MCF 10A (cell line): ENCODE measurements around the gene DNM2. TPM values are rescaled to one million over a fixed set of nuclear protein-coding genes. Genes with fewer than 3 reads are reported as not detected.
A peak's percentile ranks its signal among the peaks of the same experiment; 100 is the strongest.
"Not testable (repeated sequence)": the region's sequence is repeated elsewhere in the genome, so short reads cannot be mapped to it uniquely, and the experiment has no call there.

Experiments used
- BruUV-seq: library from RNA; stranded (reverse); fragments of 400-500 nt; replicated peaks from 2 replicates; lab custom pipeline; 2021; lab: Mats Ljungman, UMichigan
- CTCF ChIA-PET: fragments of 300-600 bp; sonication (Branson Sonifier 250); formaldehyde crosslinking; extraction: SDS; loops from one replicate; lab custom pipeline; 2021; ENCODE audit warnings: antibody characterized with exemption, inconsistent platforms; lab: Yijun Ruan, JAX
- POLR2A ChIA-PET: fragments of 300-600, 350-650 bp; sonication (Branson Sonifier 250); formaldehyde crosslinking; extraction: SDS; loops from one replicate; lab custom pipeline; 2020; ENCODE audit warnings: antibody characterized with exemption, inconsistent platforms; lab: Yijun Ruan, JAX
- DNase-seq: peaks from one replicate; pipeline ENCODE4 v3.0.0-alpha.2; 2018; ENCODE audit not compliant: unreplicated experiment
- H3K27ac Mint-ChIP-seq: one replicate; pipeline ENCODE4 v1.8.0; 2022; ENCODE audit warnings: mild to moderate bottlenecking, low read depth, mixed read lengths; ENCODE audit not compliant: unreplicated experiment
- H3K27me3 Mint-ChIP-seq: one replicate; pipeline ENCODE4 v1.8.0; 2022; ENCODE audit warnings: mixed read lengths; ENCODE audit not compliant: insufficient read depth, unreplicated experiment
- H3K36me3 Mint-ChIP-seq: one replicate; pipeline ENCODE4 v1.8.0; 2022; ENCODE audit warnings: mild to moderate bottlenecking, moderate library complexity, mixed read lengths; ENCODE audit not compliant: insufficient read depth, unreplicated experiment
- H3K4me1 Mint-ChIP-seq: one replicate; pipeline ENCODE4 v1.8.0; 2022; ENCODE audit warnings: mixed read lengths; ENCODE audit not compliant: insufficient read depth, unreplicated experiment
- H3K4me3 Mint-ChIP-seq: one replicate; pipeline ENCODE4 v1.8.0; 2022; ENCODE audit warnings: mild to moderate bottlenecking, moderate library complexity, mixed read lengths; ENCODE audit not compliant: unreplicated experiment
- H3K9me3 Mint-ChIP-seq: one replicate; pipeline ENCODE4 v1.8.0; 2022; ENCODE audit warnings: mixed read lengths; ENCODE audit not compliant: unreplicated experiment
- CTCF ChIP-seq: fragments of 200-600 bp; IDR thresholded peaks from one replicate; pipeline ENCODE4 v1.8.0; 2022; ENCODE audit warnings: antibody characterized with exemption, mild to moderate bottlenecking; ENCODE audit not compliant: unreplicated experiment
- intact Hi-C: fragments of 100-400 bp; cut with micrococcal nuclease; formaldehyde crosslinking; loops from 2 replicates; pipeline ENCODE4 v1.14.1; 2022
- total RNA-seq: library from RNA; stranded (reverse); gene quantifications from 2 replicates; pipeline ENCODE4 v1.2.3, GENCODE V29; 2022

Gene DNM2
- total RNA-seq, 1 experiment from 2014 or later: 114 TPM

DNA sequence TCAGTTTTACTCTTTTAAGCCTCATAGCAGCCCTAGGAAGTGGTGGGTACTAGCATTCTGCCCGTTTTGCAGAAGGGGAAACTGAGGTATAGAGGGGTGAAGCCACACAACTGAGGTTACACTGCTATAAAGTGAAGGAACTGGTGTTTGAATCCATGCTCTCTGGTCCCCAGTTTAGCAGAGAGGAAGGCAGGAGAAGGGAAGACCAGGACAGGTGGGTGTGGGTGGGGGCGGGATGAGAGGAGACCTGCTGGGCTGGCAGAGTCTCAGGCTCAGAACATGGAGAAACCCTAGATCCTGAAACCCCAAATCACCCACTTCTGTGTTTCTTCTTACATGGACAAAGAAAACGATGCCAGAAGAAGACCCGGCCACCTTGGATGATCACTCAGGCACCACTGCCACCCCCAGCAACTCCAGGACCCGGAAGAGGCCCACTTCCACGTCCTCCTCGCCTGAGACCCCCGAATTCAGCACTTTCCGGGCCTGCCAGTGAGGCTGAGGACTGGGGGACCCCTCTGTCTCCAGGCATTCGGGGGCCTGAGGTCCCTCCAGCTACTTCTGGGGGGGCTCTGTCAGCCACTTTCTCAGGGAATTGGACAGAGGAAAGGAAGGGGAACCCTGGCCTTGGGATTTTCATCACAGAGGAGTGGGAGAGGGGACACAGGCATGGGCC, 151.1 kb downstream of the DNM2 start:
- intact Hi-C loops: no loop called here
- Mint-ChIP-seq H3K4me1 (peaks cover 8% of the 10 kb centered on the region), H3K27ac (no peak overlapping the region), H3K4me3 (no peak overlapping the region), H3K27me3 (no peaks in the 10 kb centered on the region), H3K9me3 (no peaks in the 10 kb centered on the region), H3K36me3 (peaks cover 7% of the 10 kb centered on the region)
- no peak for TF ChIP-seq CTCF
- no TSS peak for BruUV-seq
- ChIA-PET CTCF (interaction anchor here (0.6 kb wide), 2 partner anchors 13 to 67 kb away, joined by 3 read pairs; no protein-coding TSS in a partner anchor), POLR2A (interaction anchor here (1.4 kb wide), 1 partner anchor 33 kb away, joined by 4 read pairs; the partner anchor contains the start of gene TMED1)
- DNase-seq: no peak

DNA sequence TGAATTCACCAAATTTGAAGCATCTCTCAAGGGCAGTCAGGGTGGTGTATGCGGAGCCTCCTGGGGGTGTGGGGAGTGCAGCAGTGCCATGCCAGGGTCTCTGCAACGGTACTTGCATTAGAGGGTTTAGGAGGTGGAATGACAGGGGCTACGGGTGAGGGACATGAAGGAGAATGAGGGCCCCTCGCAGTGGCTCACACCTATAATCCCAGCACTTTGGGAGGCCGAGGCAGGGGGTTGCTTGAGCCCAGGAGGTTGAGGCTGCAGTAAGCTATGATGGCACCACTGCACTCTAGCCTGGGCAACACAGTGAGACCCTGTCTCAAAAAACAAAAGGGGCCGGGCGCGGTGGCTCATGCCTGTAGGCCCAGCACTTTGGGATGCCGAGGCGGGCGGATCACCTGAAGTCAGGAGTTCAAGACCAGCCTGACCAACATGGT, 152.0 kb downstream of the DNM2 start:
- H3K27me3 Mint-ChIP-seq, DNase-seq, H3K36me3 Mint-ChIP-seq, H3K27ac Mint-ChIP-seq, POLR2A ChIA-PET, BruUV-seq, H3K9me3 Mint-ChIP-seq, H3K4me1 Mint-ChIP-seq: not testable (repeated sequence)
- CTCF ChIA-PET: interaction anchor here (0.6 to 1.3 kb wide), 5 partner anchors 31 to 168 kb away, joined by 3 to 6 read pairs (median 4); partner anchors contain the start of genes DNM2 and TMED1
- peak overlapping the region; percentile 73 for H3K4me3 Mint-ChIP-seq
- intact Hi-C loops: loop anchor here (5.0 kb wide), 1 partner anchor 47 kb away; no protein-coding TSS in a partner anchor

- TF ChIP-seq CTCF: no peak
- ChIA-PET CTCF (interaction anchor here (0.6 to 1.3 kb wide), 13 partner anchors 8 to 1804 kb away, joined by 3 to 7 read pairs (median 4); partner anchors contain the start of genes DNM2 and TMED1), POLR2A (interaction anchor here (0.6 to 3.7 kb wide), 4 partner anchors 10 to 60 kb away, joined by 3 to 29 read pairs (median 8); partner anchors contain the start of gene TMED1)
- peak overlapping the region; percentile 73 for H3K4me3 Mint-ChIP-seq
- H3K27ac Mint-ChIP-seq: no peak overlapping the region
- H3K9me3 Mint-ChIP-seq: no peaks in the 10 kb centered on the region
- BruUV-seq: no TSS peak
- no peaks in the 10 kb centered on the region for H3K27me3 Mint-ChIP-seq
- no peak for DNase-seq
- no peaks in the 10 kb centered on the region for H3K4me1 Mint-ChIP-seq
- peaks cover 7% of the 10 kb centered on the region for H3K36me3 Mint-ChIP-seq
- intact Hi-C loops: loop anchor here (5.0 kb wide), 1 partner anchor 47 kb away; no protein-coding TSS in a partner anchor
Observed at GRCh38 chr19:10870501-10870954, 152.6 kb downstream of the DNM2 start.

GRCh38 chr19:10870955-10871603, 153.2 kb downstream of the DNM2 start, which contains the start of gene CARM1:
TSS of gene CARM1 (plus strand) at chr19:10871553. CDS start at chr19:10871703, 150 bp downstream.
- POLR2A ChIA-PET: interaction anchor here (0.6 to 3.7 kb wide), 4 partner anchors 9 to 59 kb away, joined by 3 to 29 read pairs (median 8); partner anchors contain the start of gene TMED1
- peaks cover 7% of the 10 kb centered on the region for H3K36me3 Mint-ChIP-seq
- CTCF ChIA-PET: interaction anchor here (0.6 to 0.8 kb wide), 8 partner anchors 9 to 1804 kb away, joined by 3 to 7 read pairs (median 4); partner anchors contain the start of gene TMED1
- H3K9me3 Mint-ChIP-seq: no peaks in the 10 kb centered on the region
- H3K27me3 Mint-ChIP-seq: no peaks in the 10 kb centered on the region
- DNase-seq: peak; percentile 98
- intact Hi-C loops: loop anchor here (1.0 to 5.0 kb wide), 2 partner anchors 28 to 46 kb away; no protein-coding TSS in a partner anchor
- peak within 1 kb of the TSS; percentile 75 for H3K27ac Mint-ChIP-seq
- H3K4me3 Mint-ChIP-seq: peak within 1 kb of the TSS; percentile 75
- H3K4me1 Mint-ChIP-seq: no peaks in the 10 kb centered on the region
- TF ChIP-seq CTCF: peak; percentile 52
- BruUV-seq: no TSS peak
